ENCODE data around the gene TP63.

Gene TP63

DNA sequence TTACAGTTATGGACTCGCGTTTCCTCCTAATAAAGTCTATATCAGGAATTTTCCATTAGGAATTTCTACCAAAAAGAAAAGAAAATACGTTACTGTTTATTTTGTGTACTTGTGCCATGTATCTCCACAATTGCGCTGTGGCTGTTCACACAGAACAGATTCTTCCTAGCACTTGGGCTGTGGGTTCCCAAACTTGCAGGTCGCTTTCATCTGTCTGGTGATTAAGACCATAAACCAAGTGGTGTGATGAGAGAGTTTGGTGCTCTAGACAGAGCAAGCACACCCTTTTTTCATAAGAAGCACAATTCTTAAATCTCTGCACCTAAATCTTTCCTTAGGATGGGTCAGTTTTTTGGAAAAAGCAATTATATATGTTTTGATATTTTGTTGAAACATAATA, 203.3 kb downstream of the TP63 start:
- Histone ChIP-seq H3K27ac (no peak overlapping the region), H3K36me3 (replicated peaks) (no peaks in the 10 kb centered on the region), H3K4me3 (ENCODE audit: low read depth, low read length) (no peak overlapping the region), H3K27me3 (replicated peaks) (no peaks in the 10 kb centered on the region)
- TF ChIP-seq, protein P1, sequence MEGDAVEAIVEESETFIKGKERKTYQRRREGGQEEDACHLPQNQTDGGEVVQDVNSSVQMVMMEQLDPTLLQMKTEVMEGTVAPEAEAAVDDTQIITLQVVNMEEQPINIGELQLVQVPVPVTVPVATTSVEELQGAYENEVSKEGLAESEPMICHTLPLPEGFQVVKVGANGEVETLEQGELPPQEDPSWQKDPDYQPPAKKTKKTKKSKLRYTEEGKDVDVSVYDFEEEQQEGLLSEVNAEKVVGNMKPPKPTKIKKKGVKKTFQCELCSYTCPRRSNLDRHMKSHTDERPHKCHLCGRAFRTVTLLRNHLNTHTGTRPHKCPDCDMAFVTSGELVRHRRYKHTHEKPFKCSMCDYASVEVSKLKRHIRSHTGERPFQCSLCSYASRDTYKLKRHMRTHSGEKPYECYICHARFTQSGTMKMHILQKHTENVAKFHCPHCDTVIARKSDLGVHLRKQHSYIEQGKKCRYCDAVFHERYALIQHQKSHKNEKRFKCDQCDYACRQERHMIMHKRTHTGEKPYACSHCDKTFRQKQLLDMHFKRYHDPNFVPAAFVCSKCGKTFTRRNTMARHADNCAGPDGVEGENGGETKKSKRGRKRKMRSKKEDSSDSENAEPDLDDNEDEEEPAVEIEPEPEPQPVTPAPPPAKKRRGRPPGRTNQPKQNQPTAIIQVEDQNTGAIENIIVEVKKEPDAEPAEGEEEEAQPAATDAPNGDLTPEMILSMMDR (IDR thresholded peaks at IDR 0.05; ENCODE audit: low read depth, low read length, missing control alignments): no peak
- in situ Hi-C loops (cut with HindIII; ENCODE audit: low pct_ligation_motif_present, low sequenced_read_pairs): no loop called here
- DNase-seq: no peak

DNA sequence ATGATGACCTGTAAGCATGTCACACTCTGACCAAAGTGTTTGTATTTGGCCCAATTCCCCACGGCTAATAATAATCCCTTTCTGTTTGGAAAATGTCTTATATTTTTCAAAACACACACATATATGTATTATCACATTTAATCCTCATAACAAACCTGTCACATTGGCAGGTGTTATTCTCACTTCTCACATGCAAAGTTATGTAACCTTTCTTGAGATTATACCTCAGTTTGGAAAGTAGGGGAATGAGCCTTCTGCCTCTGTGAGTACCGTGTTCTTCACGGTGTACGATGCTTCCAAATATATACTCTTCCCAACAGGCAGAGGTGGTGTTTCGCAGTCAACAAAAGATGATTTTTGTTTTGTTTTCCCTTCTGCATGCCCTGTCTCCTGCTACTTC, 205.6 kb downstream of the TP63 start:
- in situ Hi-C loops (cut with HindIII; ENCODE audit: low pct_ligation_motif_present, low sequenced_read_pairs): no loop called here
- TF ChIP-seq, protein P1 (IDR thresholded peaks at IDR 0.05; ENCODE audit: low read depth, low read length, missing control alignments): no peak
- Histone ChIP-seq H3K27ac (no peak overlapping the region), H3K4me3 (ENCODE audit: low read depth, low read length) (no peak overlapping the region), H3K36me3 (replicated peaks) (no peaks in the 10 kb centered on the region), H3K27me3 (replicated peaks) (no peaks in the 10 kb centered on the region)
- no peak for DNase-seq

DNA sequence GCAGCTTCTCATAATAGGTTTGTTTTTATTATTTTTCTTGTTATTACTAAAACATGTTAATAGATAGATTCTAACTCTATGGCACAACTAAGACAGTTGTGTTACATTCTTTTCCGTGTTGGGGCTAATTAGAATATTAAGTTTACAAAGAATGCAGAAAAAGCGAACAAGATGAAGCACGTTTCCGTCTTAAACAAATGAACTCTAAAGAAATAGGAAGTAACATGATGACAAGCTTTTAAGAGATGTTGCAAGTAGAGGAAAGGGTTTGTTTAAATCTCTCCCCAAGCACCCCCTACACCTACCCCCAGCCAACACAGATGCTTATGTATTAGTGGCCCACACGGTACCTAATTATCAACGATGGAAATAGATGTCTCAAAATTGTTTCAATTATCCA, 207.1 kb downstream of the TP63 start:
- TF ChIP-seq, protein P1 (IDR thresholded peaks at IDR 0.05; ENCODE audit: low read depth, low read length, missing control alignments): no peak
- no peak overlapping the region for H3K4me3 ChIP-seq (ENCODE audit: low read depth, low read length)

DNA sequence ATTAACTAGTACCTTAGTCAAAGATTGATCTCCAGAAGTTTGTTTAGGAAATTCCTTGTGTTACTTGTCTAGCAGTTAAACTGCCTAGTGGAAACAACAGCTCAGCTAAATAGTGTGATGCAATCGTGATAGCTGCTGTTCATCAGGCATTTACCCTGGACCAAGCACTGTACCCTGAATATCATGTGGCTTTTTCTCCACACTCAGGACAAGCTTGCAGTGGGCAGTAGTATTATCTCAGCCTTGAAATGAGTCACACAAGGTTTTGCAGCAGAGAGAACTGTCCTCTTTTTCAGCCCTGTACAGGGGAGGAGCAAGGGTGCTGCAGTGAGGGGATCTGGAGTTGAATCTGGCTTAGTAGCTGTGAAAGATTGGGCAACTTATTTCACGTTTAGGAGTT, 208.4 kb downstream of the TP63 start:
- DNase-seq: peak; percentile 83
- Histone ChIP-seq H3K27ac (no peak overlapping the region), H3K27me3 (replicated peaks) (no peaks in the 10 kb centered on the region), H3K4me3 (ENCODE audit: low read depth, low read length) (no peak overlapping the region), H3K36me3 (replicated peaks) (no peaks in the 10 kb centered on the region)
- in situ Hi-C loops (cut with HindIII; ENCODE audit: low pct_ligation_motif_present, low sequenced_read_pairs): no loop called here
- TF ChIP-seq, protein P1 (IDR thresholded peaks at IDR 0.05; ENCODE audit: low read depth, low read length, missing control alignments): no peak

More for the DNA sequence above, 207.1 kb downstream of the TP63 start:
- no peak overlapping the region for H3K27ac ChIP-seq
- H3K36me3 ChIP-seq (replicated peaks): no peaks in the 10 kb centered on the region
- H3K27me3 ChIP-seq (replicated peaks): no peaks in the 10 kb centered on the region
- in situ Hi-C loops (cut with HindIII; ENCODE audit: low pct_ligation_motif_present, low sequenced_read_pairs): no loop called here
- DNase-seq: no peak

DNA sequence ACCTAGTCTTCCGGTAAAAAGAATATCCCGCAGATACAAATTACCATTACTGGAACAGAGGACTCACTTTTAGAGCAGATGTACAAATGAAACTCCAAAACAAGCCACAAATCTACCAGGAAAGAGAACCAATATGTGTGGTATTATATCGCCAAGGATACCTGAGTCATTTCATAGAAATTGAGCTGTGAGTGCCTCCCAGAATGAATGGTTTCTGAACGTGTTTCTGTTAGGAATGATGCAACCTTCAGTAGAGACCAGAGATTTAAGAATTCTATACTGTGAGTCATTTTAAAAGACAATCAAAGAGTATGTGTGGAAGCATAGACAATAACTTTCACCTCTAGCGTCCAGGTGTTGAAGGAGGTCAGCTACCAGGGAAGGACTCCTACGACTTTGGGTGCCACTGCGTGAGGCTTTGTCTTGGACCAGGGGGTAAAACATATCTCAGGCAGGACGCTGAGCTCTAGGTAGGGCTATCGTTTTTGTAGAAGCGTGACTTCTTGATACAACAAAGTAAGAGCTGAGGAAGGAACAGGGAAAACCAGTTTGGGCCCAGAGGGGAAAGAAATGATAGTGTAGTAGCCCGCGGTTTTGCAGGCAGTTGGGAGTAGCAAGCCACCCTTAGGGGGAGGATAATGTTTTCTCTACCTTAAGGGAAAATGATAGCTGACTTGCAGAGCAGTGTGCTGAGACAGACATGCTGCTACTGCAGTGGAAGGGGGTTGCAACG, 210.4 kb downstream of the TP63 start:
- Histone ChIP-seq H3K27ac (no peak overlapping the region), H3K27me3 (replicated peaks) (no peaks in the 10 kb centered on the region), H3K36me3 (replicated peaks) (no peaks in the 10 kb centered on the region), H3K4me3 (ENCODE audit: low read depth, low read length) (no peak overlapping the region)
- in situ Hi-C loops (cut with HindIII; ENCODE audit: low pct_ligation_motif_present, low sequenced_read_pairs): no loop called here
- TF ChIP-seq, protein P1 (IDR thresholded peaks at IDR 0.05; ENCODE audit: low read depth, low read length, missing control alignments): no peak
- peak; percentile 17 for DNase-seq
